Cerebellar nuclear complex (tissue), 1 donor: ENCODE results near the gene TRAIP.
A peak's percentile ranks its signal among the peaks of the same experiment; 100 is the strongest.

Source experiments
- DNase-seq, 2 experiments: peaks; one replicate each; lab custom pipeline; 2025; lab: John Stamatoyannopoulos, UW

TRAIP gene

GRCh38 chr3:49873623-49874022 is 17.3 kb upstream of the TRAIP start:
- DNase-seq, result no peak

- DNase-seq, result no peak
Measured at GRCh38 chr3:49872801-49873281, 16.5 kb upstream of the TRAIP start.

GRCh38 chr3:49871531-49872153 is 15.3 kb upstream of the TRAIP start:
- no peak for DNase-seq

- DNase-seq, result no peak
Measured at GRCh38 chr3:49869525-49870126, 13.3 kb upstream of the TRAIP start, which contains the start of gene CAMKV. CAMKV (minus strand) TSS chr3:49869906; CDS start chr3:49862388, 7,518 bp downstream.

GRCh38 chr3:49868862-49869466 is 12.6 kb upstream of the TRAIP start:
- no peak for DNase-seq

GRCh38 chr3:49867871-49868321 is 11.5 kb upstream of the TRAIP start:
- DNase-seq, result no peak

GRCh38 chr3:49867400-49867799 is 11.0 kb upstream of the TRAIP start:
- DNase-seq, result no peak

- no peak for DNase-seq
Measured at GRCh38 chr3:49865198-49865784, 8.9 kb upstream of the TRAIP start.

GRCh38 chr3:49864505-49864904 is 8.1 kb upstream of the TRAIP start:
- no peak for DNase-seq

GRCh38 chr3:49859576-49860305 is 3.4 kb upstream of the TRAIP start:
- DNase-seq, result no peak

GRCh38 chr3:49855662-49856061 is 702 bp downstream of the TRAIP start:
- no peak for DNase-seq

GRCh38 chr3:49845694-49846093 is 10.7 kb downstream of the TRAIP start:
- no peak for DNase-seq

GRCh38 chr3:49844464-49845183 is 11.7 kb downstream of the TRAIP start:
- no peak for DNase-seq

- no peak for DNase-seq
Measured at GRCh38 chr3:49842843-49843517, 13.4 kb downstream of the TRAIP start.

GRCh38 chr3:49841806-49842205 is 14.6 kb downstream of the TRAIP start:
- no peak for DNase-seq

- DNase-seq, result no peak
Measured at GRCh38 chr3:49841126-49841696, 15.2 kb downstream of the TRAIP start.

- DNase-seq, result no peak
Measured at GRCh38 chr3:49840388-49840787, 16.0 kb downstream of the TRAIP start.

GRCh38 chr3:49839193-49839809 is 17.1 kb downstream of the TRAIP start:
- DNase-seq, result peak; percentile 21 to 44

GRCh38 chr3:49831341-49831740 is 25.0 kb downstream of the TRAIP start:
- DNase-seq, result no peak

GRCh38 chr3:49826016-49826415 is 30.3 kb downstream of the TRAIP start:
- DNase-seq, result no peak
